ENCODE results near the gene FASN.
A peak's percentile ranks its signal among the peaks of the same experiment; 100 is the strongest.

Gene FASN

GRCh38 chr17:82035488-82035887 is 62.5 kb downstream of the FASN start:
- H3K4me3 ChIP-seq (ENCODE audit: low read depth, low read length), result no peak overlapping the region
- TF ChIP-seq, protein P1, sequence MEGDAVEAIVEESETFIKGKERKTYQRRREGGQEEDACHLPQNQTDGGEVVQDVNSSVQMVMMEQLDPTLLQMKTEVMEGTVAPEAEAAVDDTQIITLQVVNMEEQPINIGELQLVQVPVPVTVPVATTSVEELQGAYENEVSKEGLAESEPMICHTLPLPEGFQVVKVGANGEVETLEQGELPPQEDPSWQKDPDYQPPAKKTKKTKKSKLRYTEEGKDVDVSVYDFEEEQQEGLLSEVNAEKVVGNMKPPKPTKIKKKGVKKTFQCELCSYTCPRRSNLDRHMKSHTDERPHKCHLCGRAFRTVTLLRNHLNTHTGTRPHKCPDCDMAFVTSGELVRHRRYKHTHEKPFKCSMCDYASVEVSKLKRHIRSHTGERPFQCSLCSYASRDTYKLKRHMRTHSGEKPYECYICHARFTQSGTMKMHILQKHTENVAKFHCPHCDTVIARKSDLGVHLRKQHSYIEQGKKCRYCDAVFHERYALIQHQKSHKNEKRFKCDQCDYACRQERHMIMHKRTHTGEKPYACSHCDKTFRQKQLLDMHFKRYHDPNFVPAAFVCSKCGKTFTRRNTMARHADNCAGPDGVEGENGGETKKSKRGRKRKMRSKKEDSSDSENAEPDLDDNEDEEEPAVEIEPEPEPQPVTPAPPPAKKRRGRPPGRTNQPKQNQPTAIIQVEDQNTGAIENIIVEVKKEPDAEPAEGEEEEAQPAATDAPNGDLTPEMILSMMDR (IDR thresholded peaks at IDR 0.05; ENCODE audit: borderline replicate concordance, insufficient read depth, low read depth, low read length), result no peak

- H3K4me3 ChIP-seq (ENCODE audit: low read depth, low read length), result no peak overlapping the region
- TF ChIP-seq, protein P1 (IDR thresholded peaks at IDR 0.05; ENCODE audit: borderline replicate concordance, insufficient read depth, low read depth, low read length), result no peak
Observed at GRCh38 chr17:82034371-82035011, 63.5 kb downstream of the FASN start.

DNA sequence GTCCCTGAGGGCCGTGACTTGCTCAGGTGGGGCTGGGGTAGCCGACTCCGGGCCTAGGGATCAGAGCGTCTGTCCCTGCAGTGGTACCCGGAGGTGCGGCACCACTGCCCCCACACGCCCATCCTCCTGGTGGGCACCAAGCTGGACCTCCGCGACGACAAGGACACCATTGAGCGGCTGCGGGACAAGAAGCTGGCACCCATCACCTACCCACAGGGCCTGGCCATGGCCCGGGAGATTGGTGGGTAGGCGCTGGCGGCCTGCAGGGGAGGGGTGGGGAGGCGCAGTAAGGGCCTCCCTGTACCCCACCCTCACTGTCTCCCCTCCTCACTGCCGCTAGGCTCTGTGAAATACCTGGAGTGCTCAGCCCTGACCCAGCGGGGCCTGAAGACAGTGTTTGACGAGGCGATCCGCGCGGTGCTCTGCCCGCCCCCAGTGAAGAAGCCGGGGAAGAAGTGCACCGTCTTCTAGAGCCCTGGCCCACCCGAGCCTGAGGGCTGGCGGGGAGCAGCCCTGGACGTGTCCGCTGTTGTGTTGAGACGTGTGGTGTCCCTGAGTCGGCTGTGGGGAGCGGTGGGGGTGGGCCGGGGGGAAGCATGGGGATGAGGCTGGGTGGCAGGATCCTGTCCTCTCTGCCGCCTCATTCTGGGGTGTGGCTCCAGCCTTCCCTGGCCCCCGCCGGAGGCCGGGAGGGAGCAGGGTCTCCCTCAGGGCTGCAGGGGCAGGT is 64.5 kb downstream of the FASN start:
- TF ChIP-seq, protein P1 (IDR thresholded peaks at IDR 0.05; ENCODE audit: borderline replicate concordance, insufficient read depth, low read depth, low read length), result no peak
- H3K4me3 ChIP-seq (ENCODE audit: low read depth, low read length), result no peak overlapping the region

DNA sequence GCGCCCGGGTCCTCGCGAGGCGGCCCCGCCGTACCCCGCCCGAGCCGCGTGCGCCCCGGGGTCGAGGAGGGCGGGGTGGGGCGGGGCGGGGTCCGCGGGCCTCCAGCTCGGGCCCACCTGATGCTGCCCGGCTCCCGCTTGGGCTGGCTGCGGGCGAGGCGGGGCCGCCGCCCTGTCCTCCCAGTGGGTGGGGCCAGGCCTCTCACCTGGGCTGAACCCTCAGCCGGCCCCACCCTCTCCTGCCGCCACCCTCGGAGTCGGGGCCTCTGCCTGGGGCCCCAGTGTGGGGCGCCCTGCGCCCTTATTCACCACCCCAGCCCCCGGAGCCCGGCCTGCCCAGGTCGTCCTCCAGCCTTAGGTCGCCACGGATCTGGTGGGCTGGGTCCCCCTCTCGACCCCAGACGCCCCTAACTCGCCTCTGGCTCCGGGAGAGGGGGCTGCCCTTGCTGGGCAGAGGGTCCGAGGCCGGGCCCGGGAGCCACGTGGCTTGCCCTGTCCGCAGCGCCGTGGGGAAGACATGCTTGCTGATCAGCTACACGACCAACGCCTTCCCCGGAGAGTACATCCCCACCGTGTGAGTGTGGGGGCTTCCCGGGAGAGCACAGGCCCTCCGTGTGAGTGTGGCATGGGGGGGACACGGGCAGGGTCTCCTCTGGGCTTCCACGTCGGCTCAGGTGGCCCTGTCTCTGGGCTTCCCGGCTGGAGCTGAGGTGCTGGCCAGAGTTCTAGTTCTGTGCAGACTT is 66.0 kb downstream of the FASN start:
- H3K4me3 ChIP-seq (ENCODE audit: low read depth, low read length), result peak overlapping the region; percentile 36
- TF ChIP-seq, protein P1 (IDR thresholded peaks at IDR 0.05; ENCODE audit: borderline replicate concordance, insufficient read depth, low read depth, low read length), result no peak

GRCh38 chr17:82031303-82031884 is 66.6 kb downstream of the FASN start, which contains the start of gene RAC3:
TSS of gene RAC3 (plus strand) at chr17:82031678. CDS start at chr17:82031762, 84 bp downstream.
- H3K4me3 ChIP-seq (ENCODE audit: low read depth, low read length), result peak within 1 kb of the TSS; percentile 46
- TF ChIP-seq, protein P1 (IDR thresholded peaks at IDR 0.05; ENCODE audit: borderline replicate concordance, insufficient read depth, low read depth, low read length), result no peak

GRCh38 chr17:82030470-82031302 is 67.3 kb downstream of the FASN start:
- peak overlapping the region; percentile 46 for H3K4me3 ChIP-seq (ENCODE audit: low read depth, low read length)
- TF ChIP-seq, protein P1 (IDR thresholded peaks at IDR 0.05; ENCODE audit: borderline replicate concordance, insufficient read depth, low read depth, low read length), result peak; percentile 94

All from GM12875 (cell line).